Germinal center (tissue), 1 donor: ENCODE results near the gene ITGA1.
A peak's percentile ranks its signal among the peaks of the same experiment; 100 is the strongest.

Source experiments
- DNase-seq: peaks from one replicate; pipeline ENCODE4 v3.0.0; 2012; ENCODE audit warnings: mixed read lengths, low spot score

The ITGA1 gene

DNA sequence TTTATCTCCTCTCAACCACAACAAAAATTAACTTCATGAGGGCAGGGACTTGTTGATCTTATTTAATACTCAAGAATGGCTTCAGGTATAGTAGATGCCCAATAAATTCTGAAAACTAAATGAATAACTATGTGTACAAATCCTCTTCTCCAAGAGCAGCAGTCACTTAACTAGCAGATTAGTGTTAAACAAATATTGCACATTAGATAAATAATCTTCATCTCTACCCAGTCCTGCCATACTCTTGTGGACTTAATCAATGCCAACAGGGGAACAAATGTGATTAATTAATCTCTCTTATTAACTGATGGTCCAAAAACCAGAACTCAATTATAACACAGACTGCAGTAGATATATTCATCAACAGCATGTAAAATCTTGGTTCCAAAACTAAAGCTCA lies 15.0 kb upstream of the ITGA1 start:
- no peak for DNase-seq

DNA sequence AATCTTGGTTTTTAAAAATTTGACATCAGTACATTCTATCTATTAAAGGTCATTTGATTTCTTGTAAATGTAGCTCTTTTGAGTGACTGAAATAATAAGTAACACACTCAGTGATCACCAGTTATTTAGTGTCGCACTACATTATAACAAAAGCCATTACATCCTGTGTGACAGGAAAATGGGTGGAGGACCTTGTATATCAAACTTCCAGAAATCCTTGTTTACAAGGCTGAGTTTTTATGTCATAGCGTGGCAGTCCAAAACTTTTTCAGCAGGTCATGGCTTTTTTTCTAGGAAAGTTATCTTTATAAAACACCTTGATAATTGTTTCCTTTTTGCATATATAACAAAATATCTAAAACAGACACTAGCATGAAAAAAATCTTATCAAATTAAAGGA lies 14.4 kb upstream of the ITGA1 start:
- DNase-seq, result no peak

- DNase-seq, result no peak
Observed at GRCh38 chr5:52774005-52774410, 13.7 kb upstream of the ITGA1 start.

- DNase-seq, result no peak
Observed at GRCh38 chr5:52776116-52776515, 11.6 kb upstream of the ITGA1 start.

DNA sequence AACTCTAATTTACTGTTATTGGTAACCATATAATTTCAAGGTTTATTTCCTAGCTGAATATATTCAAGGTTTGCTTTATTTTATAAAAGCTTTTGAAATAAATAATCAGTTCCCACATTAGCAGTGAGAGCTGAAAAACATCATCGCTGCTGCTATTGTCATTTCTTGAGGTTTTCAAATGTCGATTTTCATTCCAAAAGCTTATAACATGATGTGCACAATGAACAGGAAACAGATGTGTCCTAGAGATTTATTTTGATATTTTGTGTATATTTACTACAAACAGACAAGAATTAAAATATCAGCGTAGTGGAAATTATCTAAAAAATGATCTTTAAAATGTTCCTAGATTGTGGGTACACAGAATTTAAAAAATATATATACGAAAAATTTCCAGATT lies 10.5 kb upstream of the ITGA1 start:
- no peak for DNase-seq

GRCh38 chr5:52778781-52779180 lies 8.9 kb upstream of the ITGA1 start:
- DNase-seq, result no peak

DNA sequence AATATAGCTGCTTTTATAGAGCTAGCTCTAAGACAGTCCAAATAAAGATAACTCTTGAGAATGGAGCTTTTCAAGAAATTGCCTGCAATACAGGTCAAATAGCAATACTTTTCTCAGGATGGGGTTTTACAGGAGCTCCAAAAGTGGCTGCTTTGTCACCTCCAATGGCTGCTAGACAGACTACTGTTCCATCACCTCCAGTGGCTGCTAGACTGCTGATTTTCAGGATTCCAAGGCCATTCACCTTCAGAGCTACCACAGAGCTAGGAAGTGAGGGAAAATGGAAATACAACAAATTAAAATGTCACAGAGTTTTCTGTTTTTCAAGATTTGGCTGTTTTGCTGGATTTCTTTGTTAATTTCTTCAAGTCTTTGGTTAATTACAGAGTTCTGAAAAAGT lies 8.5 kb upstream of the ITGA1 start:
- no peak for DNase-seq

DNA sequence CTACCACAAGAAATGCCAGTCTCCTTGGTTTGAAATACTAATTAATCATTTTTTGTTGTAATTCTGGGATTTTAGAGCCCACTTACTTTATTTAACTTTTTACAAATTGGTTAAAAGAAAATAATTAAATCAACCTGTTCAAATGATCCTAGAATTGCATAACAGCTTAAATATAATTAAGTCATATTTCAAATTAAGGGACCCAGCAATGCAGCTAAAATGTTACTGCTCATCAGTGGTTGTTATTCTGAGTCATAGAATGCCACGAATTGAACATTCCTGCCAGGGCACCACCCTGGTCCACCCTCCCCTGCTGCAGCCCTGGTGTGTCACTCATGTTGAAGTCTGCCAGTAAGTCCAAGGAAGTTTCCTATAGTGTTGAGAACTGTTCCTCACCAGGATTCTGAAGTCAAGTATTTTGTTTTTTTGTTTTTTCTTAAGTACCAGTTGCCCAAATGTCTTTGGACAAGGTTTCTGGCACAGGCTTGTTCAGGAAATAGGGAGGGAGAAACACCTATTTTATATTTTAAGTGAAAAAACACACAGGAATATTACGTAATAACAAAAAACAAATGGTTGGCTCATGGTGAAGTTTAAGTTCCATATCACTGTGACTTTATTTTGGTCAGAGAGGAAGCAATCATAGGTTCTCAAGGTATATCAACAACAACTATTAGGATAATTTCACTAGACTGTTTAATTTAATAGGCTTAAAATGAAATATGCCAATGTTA lies 4.3 kb upstream of the ITGA1 start:
- no peak for DNase-seq

- DNase-seq, result no peak
Observed at GRCh38 chr5:52784737-52785136, 3.0 kb upstream of the ITGA1 start.

GRCh38 chr5:52786391-52786790 lies 1.3 kb upstream of the ITGA1 start:
- DNase-seq, result no peak

GRCh38 chr5:52786949-52787599 lies 642 bp upstream of the ITGA1 start:
- DNase-seq, result no peak

DNA sequence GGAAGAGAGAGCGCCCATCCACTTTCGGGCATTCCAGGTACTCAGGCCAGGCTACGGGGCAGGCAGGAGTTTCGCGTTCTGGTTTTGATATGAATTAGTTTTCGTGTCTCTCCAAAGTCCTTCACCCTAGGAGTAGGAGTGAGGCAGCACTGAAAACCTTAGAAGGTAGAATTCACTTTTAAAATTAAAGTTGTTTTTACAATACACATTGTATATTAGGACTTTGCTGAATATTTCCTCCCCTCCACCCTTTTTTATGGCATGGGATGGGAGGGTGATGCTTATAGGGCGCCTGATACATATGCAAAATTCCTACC lies 747 bp downstream of the ITGA1 start:
- DNase-seq, result no peak

DNA sequence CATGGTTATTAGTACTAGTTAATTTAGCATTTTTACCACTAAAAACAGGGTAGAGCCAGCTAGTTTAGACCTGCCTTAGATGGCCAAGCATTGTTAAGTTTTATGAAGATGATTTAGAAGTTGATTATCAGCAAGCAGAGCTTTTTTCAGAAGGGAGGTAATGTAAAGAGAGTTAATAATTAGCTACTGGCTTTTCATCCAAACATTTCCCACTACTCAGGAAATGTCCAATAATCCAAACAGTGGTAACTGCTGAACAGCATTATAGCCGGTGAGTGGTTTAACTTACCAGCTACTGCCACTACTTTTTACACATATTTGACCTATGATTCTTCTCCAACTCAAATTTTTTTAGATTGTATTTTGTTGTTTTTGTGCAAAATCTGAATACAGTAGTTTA lies 1.7 kb downstream of the ITGA1 start:
- DNase-seq, result no peak

DNA sequence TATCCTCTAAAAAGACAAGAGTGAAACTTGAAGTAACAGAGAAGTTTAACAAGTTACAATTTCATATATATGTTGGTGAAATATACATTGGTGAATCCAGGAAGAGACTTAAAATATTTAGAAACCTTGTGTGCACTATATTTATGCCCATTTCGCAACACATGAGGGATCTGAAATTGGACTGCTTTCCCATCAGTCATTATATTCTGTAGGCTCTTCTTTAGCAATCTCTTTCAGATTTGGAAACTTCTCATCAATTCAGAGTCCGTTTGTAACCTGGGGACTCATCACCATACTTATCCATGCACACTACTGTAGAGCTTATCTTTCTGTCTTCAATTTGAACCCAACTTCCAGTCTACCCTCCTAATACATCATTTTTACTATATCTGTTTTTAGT lies 2.1 kb downstream of the ITGA1 start:
- no peak for DNase-seq

DNA sequence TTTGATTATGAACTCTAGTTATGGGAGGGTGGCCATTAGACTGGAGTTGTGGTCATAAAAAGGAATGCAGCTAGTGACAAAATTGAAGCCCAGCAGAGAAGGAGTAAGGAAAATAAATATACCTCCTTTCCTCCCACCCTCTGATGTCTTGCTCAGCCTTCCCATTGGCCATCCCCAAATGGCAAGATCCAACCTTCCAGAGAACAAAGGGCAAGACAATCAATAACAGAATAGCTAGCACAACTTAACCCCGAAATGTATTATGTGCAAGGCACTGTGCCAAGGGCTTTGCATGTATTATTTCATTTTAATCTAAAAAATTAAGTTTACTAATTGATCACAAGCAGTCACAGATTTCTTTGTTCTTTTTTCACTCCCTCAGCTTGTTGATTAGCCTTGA lies 3.6 kb downstream of the ITGA1 start:
- DNase-seq, result no peak

GRCh38 chr5:52794519-52794918 lies 6.8 kb downstream of the ITGA1 start:
- no peak for DNase-seq

- no peak for DNase-seq
Observed at GRCh38 chr5:52796031-52796430, 8.3 kb downstream of the ITGA1 start.

DNA sequence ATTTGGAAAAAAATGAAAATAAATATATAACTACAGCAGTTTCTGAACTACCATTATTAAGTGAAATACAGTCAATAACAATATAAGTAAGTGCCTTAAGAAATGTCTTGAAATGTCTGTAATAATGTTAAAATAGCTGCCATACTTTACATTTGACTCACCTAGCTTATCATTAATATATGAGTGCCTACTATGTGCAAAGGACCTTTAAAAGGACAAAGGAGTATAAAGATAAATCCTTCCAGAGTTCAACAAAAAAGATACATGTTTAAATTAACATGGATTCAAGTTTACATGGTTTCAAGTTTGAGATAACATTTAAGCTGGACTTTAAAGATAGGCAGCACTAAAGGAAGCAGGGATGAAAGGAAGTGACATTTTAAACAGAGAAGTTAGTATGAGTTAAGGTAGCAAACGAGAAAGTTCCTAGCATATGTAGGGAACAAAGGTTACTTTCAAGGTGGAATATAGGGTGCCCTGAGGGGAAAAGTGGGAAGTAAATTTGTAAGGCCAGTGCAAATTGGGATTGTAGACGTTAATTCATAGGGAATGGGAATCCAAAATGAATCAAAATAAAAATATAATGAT lies 8.9 kb downstream of the ITGA1 start:
- DNase-seq, result no peak

GRCh38 chr5:52798938-52799337 lies 11.2 kb downstream of the ITGA1 start:
- no peak for DNase-seq

DNA sequence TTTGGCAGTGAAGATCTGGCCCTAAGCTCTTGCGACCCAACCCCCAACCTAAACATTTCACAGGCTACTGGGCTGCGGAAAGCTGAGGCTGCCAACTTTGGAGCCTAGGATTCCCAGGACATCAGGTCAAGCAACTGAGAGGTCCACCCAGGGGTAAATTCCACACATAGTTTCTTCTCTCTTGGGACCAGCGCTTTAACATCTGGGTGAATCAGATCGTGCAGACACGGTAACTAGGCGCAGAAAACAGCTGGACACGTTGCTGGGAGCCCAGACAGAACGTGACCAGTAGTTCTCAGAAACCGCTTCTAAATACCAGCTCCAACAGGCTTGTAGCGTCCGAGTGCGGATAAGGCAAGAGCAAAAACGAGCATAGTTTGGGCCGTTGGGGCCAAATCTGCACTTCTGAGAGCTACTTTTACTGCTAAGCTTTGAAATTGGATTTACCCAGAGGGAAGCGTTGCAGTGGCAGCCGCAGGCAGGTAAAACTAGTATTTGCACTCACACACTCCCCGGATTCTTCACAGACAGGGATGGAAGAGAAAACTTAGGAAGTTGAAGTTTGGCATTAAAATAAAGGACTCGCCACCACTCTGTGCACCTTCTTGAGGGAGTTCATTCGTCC lies 11.8 kb downstream of the ITGA1 start:
- DNase-seq, result peak; percentile 8

- peak; percentile 94 for DNase-seq
Observed at GRCh38 chr5:52799983-52800393, 12.3 kb downstream of the ITGA1 start.

- peak; percentile 8 for DNase-seq
Observed at GRCh38 chr5:52800394-52801213, 12.9 kb downstream of the ITGA1 start.
